WERI-Rb-1 (cell line): ENCODE measurements around the gene CD69.
"Not testable (repeated sequence)": the region's sequence is repeated elsewhere in the genome, so short reads cannot be mapped to it uniquely, and the experiment has no call there.

ENCODE experiments used
- DNase-seq: peaks from one replicate; pipeline ENCODE4 v3.0.0-alpha.2; 2020
- H3K27ac ChIP-seq: fragments of 250-450 bp; sonication (Bioruptor Pico); 2 replicates; pipeline ENCODE4 v1.5.1; 2020; ENCODE audit warnings: mild to moderate bottlenecking, moderate library complexity
- H3K27me3 ChIP-seq: fragments of 250-450 bp; sonication (Bioruptor Pico); 2 replicates; pipeline ENCODE4 v1.5.1; 2021; ENCODE audit warnings: mild to moderate bottlenecking, low read depth, moderate library complexity; ENCODE audit not compliant: insufficient read depth, severe bottlenecking
- H3K36me3 ChIP-seq: fragments of 250-450 bp; sonication (Bioruptor Pico); 2 replicates; pipeline ENCODE4 v1.5.1; 2020; ENCODE audit warnings: mild to moderate bottlenecking, moderate library complexity
- H3K4me3 ChIP-seq: 2 replicates; pipeline ENCODE4 v1.5.1; 2011; ENCODE audit warnings: low read depth, mild to moderate bottlenecking, control low read depth, low read length
- H3K9me3 ChIP-seq: fragments of 250-450 bp; sonication (Bioruptor Pico); 2 replicates; pipeline ENCODE4 v1.5.1; 2021; ENCODE audit warnings: mild to moderate bottlenecking, moderate library complexity; ENCODE audit not compliant: severe bottlenecking
- CTCF ChIP-seq: IDR thresholded peaks from 2 replicates; pipeline ENCODE4 v1.5.1; 2011; ENCODE audit warnings: low read depth, mild to moderate bottlenecking, control low read depth, inconsistent platforms, low read length

The CD69 gene

GRCh38 chr12:9717070-9717925, 43.4 kb downstream of the CD69 start:
- no peak for TF ChIP-seq CTCF
- no peak for DNase-seq

GRCh38 chr12:9713032-9713558, 47.6 kb downstream of the CD69 start:
- not testable (repeated sequence) for H3K9me3 ChIP-seq, H3K27ac ChIP-seq, H3K27me3 ChIP-seq, H3K4me3 ChIP-seq, H3K36me3 ChIP-seq, DNase-seq

More at GRCh38 chr12:9717070-9717925, 43.4 kb downstream of the CD69 start:
- H3K9me3 ChIP-seq, result no peaks in the 10 kb centered on the region
- no peaks in the 10 kb centered on the region for H3K36me3 ChIP-seq
- no peak overlapping the region for H3K4me3 ChIP-seq
- no peaks in the 10 kb centered on the region for H3K27me3 ChIP-seq
- H3K27ac ChIP-seq, result no peak overlapping the region

GRCh38 chr12:9711664-9712063, 49.0 kb downstream of the CD69 start:
- no peaks in the 10 kb centered on the region for H3K27me3 ChIP-seq
- no peak overlapping the region for H3K4me3 ChIP-seq
- no peak overlapping the region for H3K27ac ChIP-seq
- DNase-seq, result no peak
- no peaks in the 10 kb centered on the region for H3K9me3 ChIP-seq
- TF ChIP-seq CTCF, result no peak
- no peaks in the 10 kb centered on the region for H3K36me3 ChIP-seq

- H3K4me3 ChIP-seq, result no peak overlapping the region
- H3K9me3 ChIP-seq, result no peaks in the 10 kb centered on the region
- no peak overlapping the region for H3K27ac ChIP-seq
- no peaks in the 10 kb centered on the region for H3K27me3 ChIP-seq
- no peak for TF ChIP-seq CTCF
- H3K36me3 ChIP-seq, result no peaks in the 10 kb centered on the region
- DNase-seq, result no peak
Measured at GRCh38 chr12:9710584-9711375, 49.9 kb downstream of the CD69 start.

DNA sequence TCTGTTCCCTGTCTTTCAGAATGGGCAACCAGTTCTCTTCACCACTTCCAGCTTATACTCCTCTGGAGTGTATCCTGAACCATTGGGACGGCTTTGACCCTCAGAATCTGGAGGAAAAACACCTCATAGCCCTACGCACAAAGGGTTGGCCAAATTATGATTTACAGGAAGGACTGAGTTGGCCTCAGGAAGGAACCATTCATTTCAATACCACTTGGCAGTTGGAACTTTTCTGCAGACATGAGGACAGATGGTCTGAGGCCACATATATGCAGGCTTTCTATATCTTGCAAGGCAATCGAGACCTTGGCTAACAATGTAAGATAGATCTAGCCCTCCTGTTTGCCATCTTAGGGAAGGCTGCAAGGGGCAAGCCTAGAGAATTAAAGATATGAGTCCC, 51.8 kb downstream of the CD69 start:
- Histone ChIP-seq H3K4me3 (no peak overlapping the region), H3K9me3 (no peaks in the 10 kb centered on the region), H3K36me3 (no peaks in the 10 kb centered on the region), H3K27ac (no peak overlapping the region), H3K27me3 (no peaks in the 10 kb centered on the region)
- no peak for TF ChIP-seq CTCF
- no peak for DNase-seq
